HG03439 (cell line): ENCODE results near the gene PTGIR.

Source experiments
- ATAC-seq: cut with Tn5 transposase; IDR thresholded peaks from one replicate; pipeline ENCODE4 v1.9.1; 2021; ENCODE audit warnings: mild to moderate bottlenecking, moderate library complexity; ENCODE audit not compliant: unreplicated experiment

The PTGIR gene

GRCh38 chr19:46616631-46617322 is 8.1 kb downstream of the PTGIR start:
- no peak for ATAC-seq

GRCh38 chr19:46615966-46616365 is 8.9 kb downstream of the PTGIR start:
- no peak for ATAC-seq

DNA sequence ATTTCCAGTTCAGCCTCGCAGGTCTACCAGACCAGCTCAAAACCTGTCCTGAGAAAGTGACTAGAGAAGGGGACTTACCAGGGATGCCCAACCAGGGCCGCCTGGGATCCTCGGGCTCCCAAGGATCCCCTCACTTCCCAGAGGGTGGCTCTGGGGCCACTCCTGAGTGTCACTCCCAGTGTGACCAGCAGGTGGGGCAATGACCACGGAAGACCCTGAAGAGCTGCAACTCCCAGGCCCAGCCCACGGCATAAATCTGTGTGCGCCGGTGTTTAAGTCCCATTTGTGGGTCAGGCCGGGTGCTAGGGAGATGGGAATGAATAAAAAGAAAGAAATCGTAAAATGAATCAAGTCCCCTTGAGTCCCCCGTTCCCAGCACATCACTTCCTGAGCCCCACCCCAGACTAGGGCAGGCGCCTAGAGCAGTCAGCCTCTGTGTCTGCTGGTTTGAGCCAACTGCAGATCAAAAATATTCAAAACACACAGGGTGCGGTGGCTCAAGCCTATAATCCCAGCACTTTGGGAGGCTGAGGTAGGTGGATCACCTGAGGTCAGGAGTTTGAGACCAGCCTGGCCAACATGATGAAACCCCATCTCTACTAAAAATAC is 10.7 kb downstream of the PTGIR start:
- no peak for ATAC-seq

DNA sequence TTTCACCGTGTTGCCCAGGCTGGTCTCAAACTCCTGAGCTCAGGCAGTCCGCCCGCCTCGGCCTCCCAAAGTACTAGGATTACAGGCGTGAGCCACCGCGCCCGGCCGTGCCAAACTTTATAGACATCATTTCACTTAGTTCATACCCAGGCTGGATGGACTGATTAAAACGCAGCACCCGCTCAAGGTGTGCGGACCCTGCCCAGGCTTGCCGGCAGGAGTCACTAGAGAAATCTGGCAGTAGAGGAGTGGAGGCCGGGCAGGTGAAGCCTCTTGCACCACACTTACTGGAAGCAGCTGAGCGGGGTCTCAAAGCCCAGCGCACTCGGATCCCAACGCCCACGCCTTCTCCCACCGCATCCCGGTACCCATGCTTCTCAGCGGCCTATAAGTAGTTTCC is 11.4 kb downstream of the PTGIR start:
- no peak for ATAC-seq

DNA sequence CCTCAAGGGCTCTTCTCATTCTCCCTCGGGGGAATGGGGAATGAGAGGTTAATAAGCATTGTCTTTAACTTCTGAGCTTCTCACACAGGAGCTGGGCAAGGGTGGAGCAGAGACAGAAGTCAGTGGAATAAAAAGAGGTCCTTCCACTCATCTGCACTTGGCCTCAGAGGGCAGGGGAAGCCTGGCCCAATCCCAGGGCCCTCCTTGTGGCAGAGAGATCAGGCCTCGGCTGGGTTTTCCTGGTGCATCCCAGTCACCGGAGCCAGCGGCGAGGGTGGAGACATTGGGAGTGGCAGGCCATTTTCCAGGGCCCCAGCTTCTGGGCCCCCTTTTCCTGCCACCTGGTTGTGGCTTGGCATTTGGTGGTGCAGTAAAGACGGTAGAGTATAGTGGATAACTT is 13.1 kb downstream of the PTGIR start:
- no peak for ATAC-seq

DNA sequence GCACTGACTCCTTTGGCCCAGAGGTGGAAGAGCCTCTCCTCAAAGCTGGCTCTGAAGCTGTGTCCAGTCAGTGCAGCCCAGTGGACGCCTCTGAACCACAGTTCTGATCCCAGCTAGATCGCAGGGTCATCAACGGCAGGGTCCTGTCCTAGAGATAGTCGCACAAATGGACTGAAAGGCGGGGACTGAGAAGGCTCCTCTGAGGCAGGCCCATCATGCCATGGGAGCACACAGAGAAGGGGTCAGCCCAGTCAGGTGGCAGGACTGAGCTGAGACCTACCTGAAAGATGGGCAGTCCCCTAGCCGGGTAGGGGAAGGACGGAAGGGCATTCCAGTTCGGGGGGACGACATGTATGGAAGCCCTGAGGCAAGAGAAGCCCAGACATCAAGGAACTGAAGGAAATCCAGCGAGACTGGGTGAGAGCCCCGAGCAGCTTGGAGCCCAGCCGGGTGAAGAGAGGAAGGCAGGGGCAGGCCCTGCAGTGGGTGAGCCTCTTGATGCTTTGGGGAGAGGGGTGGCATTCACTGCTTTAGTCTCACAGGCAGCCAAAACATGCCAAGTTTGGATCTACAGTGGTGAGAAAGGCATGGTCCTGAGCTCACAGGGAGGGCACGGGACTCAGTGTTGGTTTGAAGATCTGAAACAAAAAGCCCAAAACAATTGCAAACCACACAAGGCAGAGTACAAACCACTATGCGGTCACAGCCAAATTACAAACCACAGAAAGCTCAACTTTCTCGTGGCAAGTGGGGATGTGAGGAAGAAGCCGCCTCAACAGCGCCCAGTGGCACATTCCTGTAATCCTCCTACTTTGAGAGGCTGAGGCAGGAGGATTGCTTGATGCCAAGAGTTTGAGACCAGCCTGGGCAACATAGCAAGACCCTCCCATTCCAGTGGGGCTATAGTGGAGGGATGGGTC is 13.8 kb downstream of the PTGIR start:
- ATAC-seq: no peak

DNA sequence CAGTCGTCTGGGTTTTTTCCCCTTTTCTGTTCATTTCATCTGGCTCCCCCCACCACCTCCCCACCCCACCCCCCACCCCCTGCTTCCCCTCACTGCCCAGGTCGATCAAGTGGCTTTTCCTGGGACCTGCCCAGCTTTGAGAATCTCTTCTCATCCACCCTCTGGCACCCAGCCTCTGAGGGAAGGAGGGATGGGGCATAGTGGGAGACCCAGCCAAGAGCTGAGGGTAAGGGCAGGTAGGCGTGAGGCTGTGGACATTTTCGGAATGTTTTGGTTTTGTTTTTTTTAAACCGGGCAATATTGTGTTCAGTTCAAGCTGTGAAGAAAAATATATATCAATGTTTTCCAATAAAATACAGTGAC is 14.5 kb downstream of the PTGIR start:
- ATAC-seq: no peak

- ATAC-seq: no peak
Observed at GRCh38 chr19:46609511-46610412, 15.1 kb downstream of the PTGIR start.

DNA sequence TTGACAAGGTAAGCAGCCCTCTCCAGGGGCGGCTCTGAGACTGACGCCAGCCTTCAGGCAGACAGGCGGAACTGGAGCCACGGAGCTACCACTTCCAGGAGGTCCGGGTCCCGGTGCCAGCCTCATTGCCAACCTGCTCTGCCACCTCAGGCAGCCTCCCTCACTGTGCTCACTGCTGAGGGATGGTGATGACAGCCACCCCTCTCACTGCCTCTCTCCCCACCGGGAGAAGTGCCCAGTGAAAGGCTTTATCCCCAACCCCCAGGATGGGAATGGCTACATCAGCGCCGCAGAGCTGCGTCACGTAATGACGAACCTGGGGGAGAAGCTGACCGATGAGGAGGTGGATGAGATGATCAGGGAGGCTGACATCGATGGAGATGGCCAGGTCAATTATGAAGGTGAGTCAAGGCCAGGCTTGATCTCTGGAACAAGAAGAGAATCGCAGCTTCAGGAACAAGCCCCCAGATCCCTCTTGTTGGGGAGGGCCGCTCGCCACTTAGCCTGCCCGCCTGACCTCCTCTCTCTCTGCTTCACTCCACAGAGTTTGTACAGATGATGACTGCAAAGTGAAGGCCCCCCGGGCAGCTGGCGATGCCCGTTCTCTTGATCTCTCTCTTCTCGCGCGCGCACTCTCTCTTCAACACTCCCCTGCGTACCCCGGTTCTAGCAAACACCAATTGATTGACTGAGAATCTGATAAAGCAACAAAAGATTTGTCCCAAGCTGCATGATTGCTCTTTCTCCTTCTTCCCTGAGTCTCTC is 16.1 kb downstream of the PTGIR start:
- ATAC-seq: no peak

GRCh38 chr19:46608178-46608577 is 16.7 kb downstream of the PTGIR start:
- ATAC-seq: no peak

DNA sequence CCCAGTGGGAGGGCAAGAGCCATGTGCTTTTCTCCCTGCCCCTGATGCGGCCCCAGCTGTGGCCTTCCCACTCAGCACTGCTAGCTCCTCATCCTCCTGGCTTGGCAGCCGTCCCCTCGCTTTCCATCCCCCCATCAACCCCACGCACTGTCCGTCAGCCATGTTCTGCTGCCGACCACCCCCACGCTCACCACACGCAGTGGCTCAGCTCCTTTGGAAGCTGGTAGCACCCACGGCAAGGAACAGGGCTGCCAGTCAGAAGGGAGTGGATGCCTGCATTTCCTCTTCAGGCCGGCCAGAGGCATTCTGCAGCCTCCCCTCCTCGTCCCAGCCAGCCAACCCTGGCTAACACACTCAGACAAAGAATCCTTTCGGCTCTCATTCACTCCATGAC is 17.4 kb downstream of the PTGIR start:
- no peak for ATAC-seq

DNA sequence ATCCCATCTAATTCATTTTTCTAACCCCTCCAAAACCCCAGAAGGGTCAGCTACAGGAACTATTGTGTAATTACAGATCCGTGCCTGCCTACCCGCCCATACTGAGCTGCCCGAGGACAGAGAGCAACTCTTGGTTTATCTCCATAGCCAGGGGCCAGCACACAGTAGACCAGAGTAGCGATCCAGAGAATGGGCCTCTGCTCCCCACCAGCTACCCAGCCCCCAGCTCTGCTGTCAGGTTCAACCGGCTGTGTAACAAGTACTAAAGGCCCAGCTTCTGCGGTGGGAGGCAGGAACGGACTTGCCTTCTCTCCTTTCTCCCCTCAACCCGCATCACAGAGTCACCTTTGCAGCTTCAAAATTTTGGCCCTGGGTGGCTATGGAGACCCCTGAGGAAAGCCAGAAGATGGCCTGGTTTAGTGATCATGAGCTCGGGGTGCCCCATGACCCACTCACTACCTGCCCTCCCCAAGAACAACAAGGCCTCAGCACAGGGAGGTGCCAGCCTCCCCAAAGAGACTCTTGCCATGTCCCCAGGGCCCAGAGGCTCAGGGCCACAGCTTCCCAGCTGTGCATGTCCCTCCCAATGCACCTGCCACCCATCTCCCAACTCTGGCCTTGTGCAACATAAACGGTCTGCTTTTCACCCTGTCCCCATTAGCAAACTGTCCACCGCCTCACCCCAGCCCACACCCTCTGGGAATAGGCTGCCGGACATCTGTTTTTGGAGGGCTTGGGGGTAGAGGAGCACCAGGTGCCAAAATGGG is 18.0 kb downstream of the PTGIR start:
- no peak for ATAC-seq

- ATAC-seq: no peak
Observed at GRCh38 chr19:46606019-46606418, 18.9 kb downstream of the PTGIR start.

- ATAC-seq: no peak
Observed at GRCh38 chr19:46605356-46605821, 19.5 kb downstream of the PTGIR start.

- no peak for ATAC-seq
Observed at GRCh38 chr19:46604781-46605355, 20.0 kb downstream of the PTGIR start.

GRCh38 chr19:46603752-46604231 is 21.1 kb downstream of the PTGIR start:
- ATAC-seq: no peak

- ATAC-seq: no peak
Observed at GRCh38 chr19:46603195-46603637, 21.7 kb downstream of the PTGIR start.

DNA sequence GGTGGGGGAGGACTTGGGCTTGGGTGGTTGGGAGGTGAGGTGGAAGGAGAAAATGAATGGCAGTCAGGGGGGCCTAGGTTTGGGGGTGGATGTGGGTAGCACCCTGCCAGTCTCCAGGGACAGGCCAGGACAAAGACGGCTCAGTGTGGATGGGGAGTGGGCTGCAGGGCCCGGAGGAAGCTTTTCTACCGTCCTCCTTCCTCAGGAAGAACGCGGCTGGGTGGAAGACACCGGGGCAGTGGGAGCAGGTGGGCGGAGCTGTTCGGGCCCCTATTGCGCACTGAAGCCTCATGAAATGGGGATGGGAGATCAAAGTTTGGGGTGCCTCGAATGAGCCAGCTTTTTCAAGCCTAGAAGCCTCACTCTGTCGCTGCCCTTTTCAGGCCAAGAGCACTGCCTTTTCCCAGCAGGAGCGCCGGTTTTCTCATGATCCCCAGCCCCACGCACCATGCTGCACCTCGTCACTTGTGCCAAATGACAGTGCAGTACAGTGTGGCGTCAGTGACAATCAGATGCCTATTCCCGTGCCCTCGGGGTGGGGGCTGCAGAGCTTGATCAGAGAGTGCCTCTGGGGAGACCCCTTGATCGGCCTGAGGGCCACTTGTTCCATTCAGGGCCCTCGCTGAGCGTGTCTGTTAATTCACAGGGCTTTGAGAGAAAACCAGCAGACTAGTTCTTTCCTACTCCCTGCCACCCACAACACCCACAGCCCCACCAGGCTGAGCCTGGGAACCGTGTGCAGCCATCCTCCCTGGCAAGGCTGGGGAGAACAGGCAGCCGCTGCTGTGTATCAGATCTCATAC is 22.3 kb downstream of the PTGIR start:
- ATAC-seq: no peak
